Stimulated activated effector memory CD8-positive, alpha-beta T cell treated with anti-CD3 and anti-CD28 coated beads, Interleukin-12 subunit alpha, Interleukin-12 subunit beta, amount 100 ng/mL, for 72 hours (primary cell): ENCODE measurements around the gene TPD52L3.

Experiments
- ATAC-seq: fragments of 150-1000 bp; cut with Tn5 transposase; 2 replicates; pipeline ENCODE4 v1.10.0; 2021
- DNase-seq, 2 donors: peaks; one replicate each; pipeline ENCODE4 v3.0.0; 2021 to 2022; ENCODE audit warnings: low spot score in 2 of 2
- H3K27ac Mint-ChIP-seq: one replicate; pipeline ENCODE4 v1.8.0; 2022; ENCODE audit warnings: mild to moderate bottlenecking, mixed read lengths
- H3K36me3 Mint-ChIP-seq: one replicate; pipeline ENCODE4 v1.8.0; 2022; ENCODE audit warnings: mild to moderate bottlenecking, mixed read lengths
- H3K4me1 Mint-ChIP-seq: one replicate; pipeline ENCODE4 v1.8.0; 2022; ENCODE audit warnings: mixed read lengths
- H3K4me3 Mint-ChIP-seq: one replicate; pipeline ENCODE4 v1.8.0; 2022; ENCODE audit warnings: mild to moderate bottlenecking, mixed read lengths
- H3K9me3 Mint-ChIP-seq: one replicate; pipeline ENCODE4 v1.8.0; 2022; ENCODE audit warnings: mixed read lengths

TPD52L3 gene

DNA sequence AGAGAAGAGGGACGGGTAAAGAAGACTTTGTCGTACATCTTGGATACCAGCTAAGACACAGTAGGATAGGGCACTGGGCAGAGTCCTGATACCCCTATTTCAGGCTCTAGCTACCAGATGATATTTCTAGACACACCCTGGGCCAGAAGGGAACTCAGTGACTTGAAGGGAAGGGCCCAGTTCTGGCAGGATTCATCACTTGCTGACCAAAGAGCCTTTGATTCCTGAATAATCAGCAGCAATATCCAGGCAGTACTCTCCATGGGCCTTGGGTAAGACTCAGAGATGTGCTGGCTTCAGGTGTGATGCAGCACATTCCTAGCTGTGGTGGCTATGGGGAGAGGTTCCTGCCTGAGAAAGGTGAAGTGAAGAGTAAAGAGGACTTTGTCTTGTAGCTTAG, 40.7 kb downstream of the TPD52L3 start:
- Mint-ChIP-seq H3K9me3 (no peaks in the 10 kb centered on the region), H3K36me3 (no peaks in the 10 kb centered on the region), H3K27ac (no peak overlapping the region), H3K4me1 (no peaks in the 10 kb centered on the region), H3K4me3 (no peak overlapping the region)
- ATAC-seq (no peak), DNase-seq (no peak)
